GM19035 (cell line): ENCODE data around the gene PCAT7.

Experiments
- ATAC-seq: cut with Tn5 transposase; IDR thresholded peaks from one replicate; pipeline ENCODE4 v1.9.1; 2021; ENCODE audit not compliant: unreplicated experiment

Gene PCAT7

GRCh38 chr9:94602666-94603065, 47.8 kb downstream of the PCAT7 start:
- ATAC-seq, result no peak

- ATAC-seq, result no peak
Measured at GRCh38 chr9:94603259-94604160, 48.6 kb downstream of the PCAT7 start.

DNA sequence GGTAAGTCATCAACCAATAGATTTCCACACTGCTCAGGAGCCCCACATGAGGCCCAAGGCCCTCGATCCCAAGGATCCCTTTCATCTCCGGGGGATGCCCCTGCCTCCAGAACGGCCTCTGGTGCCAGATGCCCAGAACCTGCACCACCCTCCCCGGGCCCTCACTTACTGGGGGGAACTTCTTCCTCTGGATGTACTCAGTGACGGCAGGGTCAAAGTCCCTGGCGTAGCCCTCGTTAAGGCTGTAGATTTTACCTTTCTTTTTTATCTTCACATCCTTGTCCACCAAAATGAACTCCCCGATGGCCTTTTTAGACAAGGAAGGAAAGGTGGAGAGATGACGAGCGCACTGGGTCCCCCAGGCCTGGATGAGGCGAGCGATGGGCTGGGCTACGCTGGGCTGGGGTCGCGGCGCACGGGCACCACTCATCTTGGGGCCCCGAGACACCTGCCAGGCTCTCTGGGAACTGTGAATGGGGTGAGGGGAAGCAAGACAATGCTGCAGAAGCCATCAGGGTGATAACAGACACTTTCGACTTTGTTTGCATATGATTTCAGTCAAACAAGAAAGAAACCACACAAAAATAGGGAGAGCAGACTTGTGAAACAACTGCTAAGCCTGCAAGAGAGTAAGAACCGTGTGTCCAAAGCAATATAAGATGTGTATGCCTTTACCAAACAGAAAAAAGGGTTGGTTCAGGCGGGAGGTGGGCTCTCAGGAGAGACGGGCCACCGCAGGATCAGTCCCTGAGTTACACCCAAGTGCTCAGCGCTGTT, 52.0 kb downstream of the PCAT7 start:
- ATAC-seq, result no peak

DNA sequence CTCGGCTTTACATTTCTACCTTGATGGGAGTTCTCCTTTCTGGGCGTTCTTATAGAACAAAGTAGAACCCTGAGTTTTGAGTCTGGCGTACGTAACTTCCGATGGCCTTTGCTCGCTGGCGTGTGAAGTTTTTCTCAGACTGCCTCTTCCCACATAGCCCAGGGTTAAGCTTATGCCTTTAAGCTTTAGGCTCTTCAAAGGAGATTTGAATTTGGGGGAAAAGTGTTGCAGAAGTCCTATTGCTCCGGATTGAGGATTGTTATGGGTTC, 52.5 kb downstream of the PCAT7 start:
- ATAC-seq, result no peak

DNA sequence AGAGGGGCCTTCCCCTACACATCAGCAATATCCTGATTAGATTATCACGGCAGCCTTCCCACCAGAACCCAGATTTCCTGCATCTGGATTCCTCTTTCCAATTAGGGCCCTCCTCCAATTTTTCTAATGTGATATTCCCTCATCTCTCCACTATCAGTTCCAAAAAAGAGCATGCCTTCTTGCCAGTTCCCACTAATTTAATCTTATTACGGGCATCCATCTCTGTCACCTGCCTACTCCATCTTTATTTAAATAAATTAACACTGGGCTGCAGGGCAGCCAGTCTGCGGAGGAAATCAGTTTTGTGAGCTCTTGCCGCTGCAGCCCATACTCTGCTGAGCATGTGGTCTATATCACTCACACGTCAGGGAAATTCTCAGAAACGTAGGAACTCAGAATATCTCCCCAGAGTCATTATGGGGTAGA, 55.3 kb downstream of the PCAT7 start:
- no peak for ATAC-seq

DNA sequence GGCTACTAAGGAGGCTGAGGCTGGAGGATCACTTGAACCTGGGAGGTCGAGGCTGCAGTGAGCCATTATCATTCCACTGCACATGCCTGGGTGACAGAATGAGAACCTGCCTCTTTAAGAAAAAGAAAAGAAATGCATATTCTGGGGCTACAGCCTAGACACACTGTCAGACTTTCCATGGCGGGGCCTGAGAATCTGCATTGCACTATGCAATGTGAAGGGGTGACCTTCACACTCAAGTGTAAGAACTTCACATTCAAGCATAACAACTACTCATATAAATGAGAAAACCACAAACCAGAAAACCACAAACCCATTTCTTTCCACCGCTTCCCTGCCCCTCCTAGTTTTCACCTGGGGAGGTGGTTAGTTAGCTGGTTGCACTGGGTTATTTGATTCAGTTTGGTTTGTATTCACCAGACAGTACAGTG, 56.8 kb downstream of the PCAT7 start:
- ATAC-seq, result no peak

DNA sequence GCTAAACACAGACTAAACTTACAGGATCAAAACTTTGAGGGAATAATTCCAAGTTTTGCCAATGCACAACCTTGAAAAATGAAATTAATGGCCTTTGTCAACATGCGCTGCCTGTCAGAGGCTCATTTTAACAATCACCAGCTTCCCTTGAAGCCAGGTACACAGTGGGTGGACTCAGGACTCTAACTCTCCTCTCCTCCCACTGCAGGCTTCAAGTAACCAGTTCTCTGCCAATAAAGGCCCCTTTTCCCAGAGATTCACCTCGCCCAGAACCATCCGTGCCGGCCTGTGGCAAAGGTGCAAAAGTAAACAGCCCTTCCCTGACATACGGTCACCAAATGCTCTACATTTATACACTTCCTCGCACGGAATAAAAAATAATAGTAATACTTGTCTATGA, 57.2 kb downstream of the PCAT7 start:
- ATAC-seq, result no peak

DNA sequence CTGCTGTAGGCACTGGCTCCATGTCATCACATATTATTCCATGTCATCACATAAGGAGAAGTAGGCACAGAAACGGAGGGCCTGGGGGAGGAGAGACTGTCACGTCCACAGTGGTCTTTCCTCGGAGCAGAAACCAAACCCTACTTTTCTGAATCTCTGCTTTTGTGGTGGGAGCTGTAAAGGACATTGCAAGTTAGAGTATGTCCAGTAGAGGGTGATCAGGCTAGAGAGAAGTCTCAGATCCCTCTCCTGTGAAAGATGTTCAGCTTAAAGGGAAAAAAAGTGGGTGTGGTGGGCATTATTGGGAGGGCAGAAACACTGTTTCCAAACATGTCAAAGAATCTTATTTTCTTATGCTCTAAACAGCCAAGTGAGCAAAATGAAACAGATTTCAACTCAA, 58.1 kb downstream of the PCAT7 start:
- ATAC-seq, result no peak

GRCh38 chr9:94619026-94619425, 64.1 kb downstream of the PCAT7 start:
- ATAC-seq, result no peak
